GM18511 (cell line): Measurements from ENCODE around the gene SNAI3.

ENCODE experiments used
- ATAC-seq: cut with Tn5 transposase; IDR thresholded peaks from one replicate; pipeline ENCODE4 v1.9.1; 2021; ENCODE audit warnings: mild to moderate bottlenecking, moderate library complexity; ENCODE audit not compliant: unreplicated experiment

Gene SNAI3

DNA sequence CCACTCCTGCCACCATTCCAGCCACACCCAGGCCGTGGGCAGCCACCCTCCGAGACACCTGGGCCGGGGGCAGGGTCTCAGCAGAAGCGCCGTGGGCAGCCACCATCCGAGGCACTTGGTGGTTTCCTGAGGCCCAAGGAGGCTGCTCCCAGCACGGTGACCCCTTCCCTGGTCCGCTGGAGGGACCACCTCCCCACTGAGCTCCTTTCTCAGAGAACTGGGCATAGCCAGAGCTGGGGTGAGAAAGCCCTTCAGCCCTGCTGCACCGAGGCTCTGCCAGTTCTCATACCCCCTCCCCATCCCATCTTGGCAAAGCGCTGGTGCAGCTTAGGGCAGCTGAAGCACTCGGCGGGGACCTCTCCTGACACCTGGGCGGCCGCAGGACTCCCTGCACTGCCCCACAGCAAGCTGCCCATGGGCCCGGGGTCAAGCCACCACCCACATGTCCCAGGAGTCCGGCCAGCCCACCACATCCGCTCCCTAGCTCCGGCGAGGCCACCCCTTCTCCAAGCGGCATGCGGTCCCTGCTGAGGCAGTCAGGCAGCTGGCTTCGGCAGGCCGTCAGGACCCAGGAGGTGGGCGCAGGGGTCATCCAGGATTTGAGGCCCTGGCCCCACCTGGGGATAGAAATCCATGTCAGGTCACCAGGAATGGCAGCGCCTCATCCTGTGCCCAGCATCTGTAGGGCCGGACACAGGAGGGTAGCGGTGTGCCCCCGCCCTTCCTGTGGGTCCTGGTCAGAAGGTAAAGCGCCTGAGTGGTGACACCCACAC lies 34.1 kb downstream of the SNAI3 start:
- ATAC-seq = no peak

DNA sequence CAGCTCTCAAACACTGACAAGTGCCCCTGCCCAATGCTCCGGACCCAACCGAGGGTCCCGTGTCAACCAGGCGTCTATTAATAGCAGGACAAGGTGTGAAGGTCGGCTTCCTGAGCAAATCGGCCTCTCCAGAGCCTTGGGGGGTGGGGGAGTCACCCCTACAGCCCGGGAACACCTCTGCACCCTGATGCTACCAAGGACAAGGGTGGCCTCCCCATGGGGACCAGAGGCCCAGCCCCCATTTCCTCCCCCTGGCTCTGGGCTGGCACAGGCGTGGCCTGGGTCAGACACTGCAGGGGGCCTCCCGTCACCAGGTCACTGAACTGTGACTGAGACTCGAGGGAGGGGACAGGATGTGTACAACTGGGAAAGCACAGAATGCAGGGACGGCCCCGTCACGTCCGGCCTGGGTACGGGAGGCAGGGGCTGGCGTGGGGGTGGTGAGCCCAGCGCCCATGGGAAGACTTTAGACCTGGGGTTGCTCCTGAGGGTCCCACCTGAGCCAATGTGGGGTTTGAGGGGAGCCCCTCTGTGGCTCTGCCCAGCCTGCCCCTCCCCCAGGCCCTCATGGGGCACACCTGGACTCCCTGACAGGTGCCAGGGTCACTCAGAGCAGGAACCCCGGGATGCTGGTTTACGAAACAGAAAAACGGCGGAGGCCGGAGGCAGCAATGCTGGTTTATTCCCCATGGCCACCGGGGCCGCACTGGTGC lies 34.9 kb downstream of the SNAI3 start:
- peak; percentile 79 for ATAC-seq

DNA sequence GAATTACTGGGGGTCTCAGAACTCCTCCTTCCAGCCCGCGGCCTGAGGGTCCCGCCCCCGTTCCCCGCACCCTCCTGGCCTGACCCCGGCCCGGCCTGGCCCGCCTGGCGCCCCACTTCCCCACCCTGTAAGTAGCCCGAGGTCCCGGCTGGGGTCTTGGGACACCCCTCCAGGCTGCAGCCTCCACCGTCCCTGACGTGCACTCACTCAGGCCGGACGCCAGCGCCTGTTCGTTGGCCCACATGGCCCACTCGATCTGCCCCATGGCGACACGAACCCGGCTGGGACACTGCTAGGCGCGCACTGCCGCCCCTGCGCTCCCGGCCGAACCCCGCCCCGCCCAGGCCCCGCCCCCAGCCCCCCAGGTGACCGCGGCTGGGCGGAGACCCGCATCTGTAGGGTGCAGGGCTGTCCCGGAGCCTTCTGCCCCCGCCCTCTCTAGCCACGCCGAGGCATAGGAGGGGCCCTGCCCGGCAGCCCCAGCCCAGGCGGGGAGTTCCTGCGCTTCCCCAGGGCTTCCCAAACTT lies 35.5 kb downstream of the SNAI3 start, which contains the start of gene CYBA:
Gene CYBA, minus strand, starts transcription at position 305 of the 527 bp plus-strand sequence. Its CDS starts 40 bp downstream, at position 265.
- ATAC-seq = peak; percentile 81

DNA sequence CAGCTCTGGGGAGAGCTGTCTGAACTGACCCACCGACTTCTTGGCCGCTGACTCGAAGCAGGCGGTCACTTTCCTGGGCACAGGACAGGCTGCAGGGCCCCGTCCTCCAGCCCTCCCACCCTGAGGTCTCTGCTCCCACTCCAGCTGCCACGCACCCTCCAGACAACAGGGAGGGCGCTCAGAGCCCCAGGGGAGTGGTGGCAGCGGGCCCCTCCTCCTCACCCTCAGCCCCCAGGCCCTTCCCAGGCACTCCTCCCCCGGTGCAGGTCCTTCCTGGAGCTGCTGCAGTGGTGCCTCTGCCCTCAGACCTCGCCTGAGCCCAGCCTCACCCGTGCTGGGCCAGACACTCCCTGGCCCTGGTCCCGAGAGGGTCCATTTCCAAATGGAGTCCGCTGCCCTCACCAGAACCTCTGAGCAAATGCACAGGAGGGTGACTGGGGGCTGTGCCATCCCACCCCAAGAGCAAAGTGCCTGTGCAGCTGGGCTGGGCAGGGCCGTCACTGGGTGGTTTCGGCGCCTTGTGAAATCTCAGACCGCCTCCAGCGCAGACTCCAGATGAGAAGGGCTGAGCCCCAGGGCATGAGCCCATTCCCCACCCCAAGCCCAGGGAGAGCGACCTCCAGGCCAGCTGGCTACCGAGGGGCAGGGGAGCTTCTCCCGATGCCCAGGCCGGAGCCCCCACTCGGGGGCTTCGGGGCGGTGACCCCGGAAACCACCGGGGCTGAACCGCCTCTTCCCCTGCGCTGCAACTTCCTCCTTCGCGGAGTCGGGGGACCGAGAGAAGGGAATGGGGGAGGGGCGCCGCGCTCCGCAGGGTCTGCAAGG lies 36.2 kb downstream of the SNAI3 start:
- ATAC-seq = peak; percentile 17

DNA sequence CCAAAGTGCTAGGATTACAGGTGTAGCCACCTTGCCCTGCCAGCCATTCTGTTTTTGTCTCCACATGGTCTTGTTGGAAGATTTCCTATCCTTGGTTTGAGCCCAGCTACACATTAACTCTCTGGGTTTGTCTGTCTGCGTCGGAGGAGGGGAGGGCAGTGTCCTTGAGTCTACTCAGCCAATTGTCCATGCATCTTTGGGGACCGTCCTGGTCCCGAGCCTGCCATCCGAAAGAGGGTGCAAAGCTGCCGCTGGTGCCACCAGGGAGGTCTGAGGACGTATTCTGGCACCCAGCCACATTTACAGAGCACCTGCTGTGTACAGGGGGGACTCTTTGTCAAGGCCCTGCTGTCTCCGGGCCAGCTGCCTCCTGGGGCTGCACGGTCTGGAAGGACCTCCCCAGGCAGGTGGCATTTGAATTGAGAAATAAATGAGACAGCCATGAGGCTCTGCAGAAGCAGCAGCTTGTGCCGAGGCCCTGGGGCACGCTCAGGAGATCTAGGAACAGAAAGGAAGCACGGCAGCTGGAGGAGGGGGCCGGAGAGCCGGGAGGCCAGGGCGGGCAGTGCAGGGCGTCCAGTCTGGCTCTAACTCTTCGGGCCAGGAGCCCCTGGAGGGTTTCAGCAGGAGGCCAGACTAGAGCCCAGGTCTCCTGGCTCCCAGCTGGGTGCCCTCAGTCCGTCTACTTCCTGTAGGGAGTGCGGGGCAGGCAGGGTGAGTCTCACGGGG lies 36.9 kb downstream of the SNAI3 start:
- no peak for ATAC-seq

DNA sequence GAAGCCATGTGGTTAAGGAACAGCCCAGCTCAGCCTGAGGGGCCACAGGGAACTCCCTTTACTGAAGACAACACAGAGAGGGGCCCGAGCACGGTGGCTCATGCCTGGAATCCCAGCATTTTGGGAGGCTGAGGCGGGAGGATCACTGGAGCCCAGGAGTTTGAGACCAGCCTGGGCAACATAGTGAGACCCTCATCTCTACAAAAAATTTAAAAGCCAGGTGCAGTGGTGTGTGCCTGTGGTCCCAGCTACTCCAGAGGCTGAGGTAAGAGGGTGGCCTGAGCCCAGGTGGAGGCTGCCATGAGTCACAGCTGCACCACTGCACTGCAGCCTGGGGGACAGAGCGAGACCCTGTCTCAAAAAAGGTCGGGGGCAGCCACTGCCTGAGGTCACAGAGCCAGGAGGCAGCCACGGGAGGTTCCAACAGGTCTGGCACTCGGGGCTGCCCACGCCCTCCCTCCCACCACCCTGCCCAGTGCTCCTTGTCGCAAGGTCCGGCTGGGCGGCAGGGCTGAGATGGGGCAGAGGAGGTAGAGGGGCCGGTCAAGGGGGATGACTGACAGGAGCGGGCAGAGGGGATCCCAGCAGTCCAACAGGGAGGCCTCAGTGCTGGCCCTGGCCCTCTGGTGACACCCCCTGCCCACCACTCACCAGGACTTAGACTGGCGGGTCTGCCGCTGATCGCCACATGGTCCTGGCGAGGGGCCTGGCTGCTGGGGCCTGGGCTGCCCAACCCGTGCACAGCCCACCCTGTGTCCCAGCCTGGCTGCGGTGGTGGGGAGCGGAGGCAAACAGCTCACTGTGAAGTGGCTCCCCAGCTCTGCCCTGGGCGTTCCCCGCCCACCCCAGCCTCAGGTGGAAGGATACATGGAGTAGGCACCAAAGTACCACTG lies 38.9 kb downstream of the SNAI3 start:
- no peak for ATAC-seq

DNA sequence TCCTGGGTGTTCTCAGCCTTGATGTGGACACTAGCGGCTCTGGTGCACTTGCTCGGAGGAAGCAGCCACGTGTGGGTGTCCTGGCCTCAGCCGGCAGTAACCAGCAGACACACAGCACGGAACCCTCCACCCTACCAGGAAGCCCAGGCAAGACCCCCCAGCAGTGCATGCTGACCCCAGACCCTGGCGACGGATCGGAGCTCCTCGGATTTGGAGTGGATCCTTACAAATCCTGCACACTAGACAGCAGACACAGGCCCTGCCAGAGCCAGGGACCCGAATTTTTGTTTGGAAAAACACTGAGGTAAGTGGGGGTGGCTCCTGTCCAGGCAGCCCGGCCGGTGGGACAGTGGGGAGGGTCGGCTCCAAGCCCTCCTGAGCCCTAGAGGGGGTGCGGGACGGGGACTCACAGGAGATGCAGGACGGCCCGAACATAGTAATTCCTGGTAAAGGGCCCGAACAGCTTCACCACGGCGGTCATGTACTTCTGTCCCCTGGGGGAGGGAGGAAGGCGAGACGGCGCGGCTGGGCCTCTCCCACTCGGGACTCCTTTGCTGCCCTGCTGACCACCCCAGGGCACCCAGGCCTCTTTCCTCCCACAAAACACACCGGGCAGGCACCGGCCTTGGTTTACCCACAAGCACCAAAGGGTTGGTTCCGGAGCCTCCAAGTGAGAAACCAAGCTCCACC lies 39.8 kb downstream of the SNAI3 start:
- no peak for ATAC-seq

DNA sequence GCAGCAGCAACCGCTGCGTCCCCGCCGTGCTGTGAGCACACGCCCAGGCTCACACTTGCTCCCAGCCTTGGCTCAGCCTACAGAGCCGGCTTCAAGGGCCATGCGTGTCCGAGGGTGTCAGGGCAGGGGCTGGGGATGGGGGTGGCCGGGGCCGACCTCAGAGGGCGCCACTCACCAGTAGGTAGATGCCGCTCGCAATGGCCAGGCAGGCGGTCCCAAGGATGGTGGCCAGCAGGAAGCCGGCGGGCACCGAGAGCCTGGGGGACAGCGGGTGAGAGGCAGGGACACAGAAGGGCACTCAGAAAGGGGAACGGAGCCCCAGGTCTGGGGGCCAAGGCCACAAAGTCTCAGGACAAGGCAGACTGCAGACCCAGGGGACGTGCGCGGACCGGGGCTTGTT lies 40.4 kb downstream of the SNAI3 start:
- ATAC-seq = no peak

DNA sequence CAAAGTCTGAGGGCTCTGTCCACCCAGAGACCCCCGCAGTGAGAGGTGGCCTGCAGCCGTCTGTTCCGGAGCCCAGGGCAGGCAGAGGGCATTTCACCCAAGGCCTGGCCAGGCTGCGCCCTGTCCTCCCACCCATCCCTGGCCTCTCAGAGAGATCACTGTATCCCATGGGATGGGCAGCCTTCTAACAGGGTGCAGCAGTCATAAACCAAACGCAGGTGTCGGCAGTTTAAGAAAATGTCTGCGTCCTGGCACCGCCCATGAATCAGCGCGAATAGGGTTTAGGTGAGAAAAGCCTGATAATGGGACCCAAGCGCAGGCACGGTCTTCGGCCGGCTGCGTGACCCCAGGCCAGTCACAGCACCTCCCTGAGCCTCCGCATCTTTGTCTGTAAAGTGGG lies 40.9 kb downstream of the SNAI3 start:
- ATAC-seq = no peak

DNA sequence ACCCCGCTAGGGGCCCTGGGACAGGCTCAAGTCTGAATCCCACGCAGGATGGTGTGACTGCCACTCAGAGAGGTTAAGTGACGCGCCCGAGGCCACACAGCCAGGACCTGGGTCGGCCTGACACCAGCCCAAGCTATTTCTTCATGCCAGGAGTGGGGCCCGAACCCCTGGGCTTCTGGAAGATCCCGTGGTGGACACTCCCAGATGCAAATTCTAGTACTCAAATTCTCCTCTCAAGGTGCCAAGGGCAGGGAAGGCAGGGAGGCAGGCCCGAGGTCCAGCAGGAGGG lies 42.7 kb downstream of the SNAI3 start:
- ATAC-seq = no peak

DNA sequence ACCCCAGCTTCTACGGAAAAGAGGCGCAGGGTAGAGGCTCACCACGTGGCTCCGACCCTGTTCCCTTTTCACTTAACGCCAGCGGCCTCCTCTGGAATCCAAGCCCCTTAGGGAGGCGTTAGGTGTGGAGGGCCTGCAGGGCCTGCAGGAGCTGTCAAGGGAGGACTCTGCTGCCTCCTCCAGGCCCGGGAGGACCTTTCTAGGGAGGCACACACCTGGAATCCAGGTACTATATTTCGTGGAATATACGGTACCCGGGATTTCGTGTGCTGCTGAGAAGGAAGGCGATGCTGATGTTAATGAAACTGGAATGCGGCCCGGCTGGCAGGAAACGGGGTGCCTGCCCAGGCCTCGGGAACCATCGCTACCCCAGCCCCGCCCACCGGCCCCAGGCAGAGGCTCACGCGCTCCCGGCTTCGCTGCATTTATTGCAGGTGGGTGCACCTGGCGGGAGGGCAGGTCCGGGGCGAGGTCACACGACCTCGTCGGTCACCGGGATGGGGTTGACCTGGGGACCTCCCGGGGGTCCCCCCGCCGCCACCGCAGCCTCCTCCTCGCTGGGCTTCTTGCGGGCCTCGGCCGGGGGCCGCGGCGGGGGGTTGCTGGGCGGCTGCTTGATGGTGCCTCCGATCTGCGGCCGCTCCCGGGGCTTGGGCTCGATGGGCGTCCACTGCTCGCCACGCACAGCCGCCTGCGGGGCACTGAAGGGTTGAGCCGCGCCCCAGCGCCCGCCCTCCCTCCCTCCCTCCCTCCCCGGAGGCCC lies 43.2 kb downstream of the SNAI3 start:
- no peak for ATAC-seq

DNA sequence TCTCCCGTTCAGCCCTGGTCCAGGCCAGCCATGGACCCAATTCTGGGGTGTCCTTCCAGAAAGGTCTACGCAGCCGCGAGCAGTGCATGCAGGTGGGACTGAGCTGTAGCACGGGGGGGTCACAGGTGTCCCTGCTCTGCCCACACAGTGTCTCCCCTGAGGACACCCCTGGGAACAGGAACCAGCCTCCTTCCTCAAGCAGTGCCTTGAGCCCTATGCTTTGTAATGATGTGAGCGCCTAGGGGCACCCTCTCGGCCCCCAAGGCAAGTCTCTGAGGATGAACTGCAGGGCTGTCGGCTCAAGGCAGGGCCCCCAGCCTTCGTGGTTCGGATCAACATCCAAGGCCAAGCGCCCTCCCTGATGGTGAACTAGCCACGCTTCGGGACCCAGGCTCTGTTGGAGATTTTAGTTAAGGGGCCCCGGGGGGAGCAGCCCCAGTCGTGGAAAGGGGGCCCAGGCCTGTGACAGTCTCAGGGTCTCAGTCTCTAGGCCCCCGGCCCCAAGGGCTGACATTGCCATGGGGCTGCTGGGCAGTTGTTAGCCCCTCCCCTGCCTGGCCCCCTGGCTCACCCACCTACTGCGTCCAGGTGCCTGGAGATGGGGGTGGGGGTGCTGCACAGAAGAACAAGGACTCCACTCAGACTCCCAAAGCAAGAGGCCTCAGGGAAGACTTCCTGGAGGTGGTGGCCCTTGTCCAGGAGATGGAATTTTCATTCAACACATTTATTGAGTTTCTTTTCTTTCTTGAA lies 45.6 kb downstream of the SNAI3 start:
- no peak for ATAC-seq

DNA sequence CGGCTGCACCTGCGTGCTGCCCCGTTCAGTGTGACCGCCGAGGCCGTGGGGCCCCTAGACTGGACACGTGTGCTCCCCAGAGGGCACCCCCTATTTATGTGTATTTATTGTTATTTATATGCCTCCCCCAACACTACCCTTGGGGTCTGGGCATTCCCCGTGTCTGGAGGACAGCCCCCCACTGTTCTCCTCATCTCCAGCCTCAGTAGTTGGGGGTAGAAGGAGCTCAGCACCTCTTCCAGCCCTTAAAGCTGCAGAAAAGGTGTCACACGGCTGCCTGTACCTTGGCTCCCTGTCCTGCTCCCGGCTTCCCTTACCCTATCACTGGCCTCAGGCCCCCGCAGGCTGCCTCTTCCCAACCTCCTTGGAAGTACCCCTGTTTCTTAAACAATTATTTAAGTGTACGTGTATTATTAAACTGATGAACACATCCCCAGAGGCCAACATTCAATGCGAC lies 46.2 kb downstream of the SNAI3 start:
- ATAC-seq = no peak

DNA sequence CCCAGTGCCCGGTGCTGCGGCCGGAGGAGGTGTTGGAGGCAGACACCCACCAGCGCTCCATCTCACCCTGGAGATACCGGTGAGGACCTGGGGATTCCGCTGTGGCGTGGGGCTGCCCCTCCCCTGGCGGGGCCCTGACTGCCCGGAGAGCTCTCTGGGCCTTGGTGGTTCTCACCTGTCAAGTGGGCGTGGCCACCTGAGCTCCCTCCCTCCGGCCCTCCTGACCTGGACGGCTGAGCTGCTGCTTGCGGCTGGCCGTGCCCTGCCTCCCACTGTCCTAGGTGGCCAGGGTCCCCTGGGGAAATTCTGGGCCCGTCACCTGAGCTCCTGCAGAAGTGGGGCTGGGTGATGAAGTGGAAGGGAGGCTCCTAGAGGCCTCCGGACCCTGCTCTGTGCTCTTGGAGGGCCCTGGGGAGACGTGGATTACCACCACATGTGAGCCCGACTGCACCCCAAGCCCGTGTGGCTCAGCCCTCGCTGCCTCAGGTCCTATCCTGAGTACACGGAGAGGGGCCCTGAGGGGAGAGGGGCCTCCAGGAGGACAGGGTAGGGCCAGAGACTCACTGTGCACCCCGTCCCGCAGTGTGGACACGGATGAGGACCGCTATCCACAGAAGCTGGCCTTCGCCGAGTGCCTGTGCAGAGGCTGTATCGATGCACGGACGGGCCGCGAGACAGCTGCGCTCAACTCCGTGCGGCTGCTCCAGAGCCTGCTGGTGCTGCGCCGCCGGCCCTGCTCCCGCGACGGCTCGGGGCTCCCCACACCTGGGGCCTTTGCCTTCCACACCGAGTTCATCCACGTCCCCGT lies 46.9 kb downstream of the SNAI3 start:
- ATAC-seq = no peak

DNA sequence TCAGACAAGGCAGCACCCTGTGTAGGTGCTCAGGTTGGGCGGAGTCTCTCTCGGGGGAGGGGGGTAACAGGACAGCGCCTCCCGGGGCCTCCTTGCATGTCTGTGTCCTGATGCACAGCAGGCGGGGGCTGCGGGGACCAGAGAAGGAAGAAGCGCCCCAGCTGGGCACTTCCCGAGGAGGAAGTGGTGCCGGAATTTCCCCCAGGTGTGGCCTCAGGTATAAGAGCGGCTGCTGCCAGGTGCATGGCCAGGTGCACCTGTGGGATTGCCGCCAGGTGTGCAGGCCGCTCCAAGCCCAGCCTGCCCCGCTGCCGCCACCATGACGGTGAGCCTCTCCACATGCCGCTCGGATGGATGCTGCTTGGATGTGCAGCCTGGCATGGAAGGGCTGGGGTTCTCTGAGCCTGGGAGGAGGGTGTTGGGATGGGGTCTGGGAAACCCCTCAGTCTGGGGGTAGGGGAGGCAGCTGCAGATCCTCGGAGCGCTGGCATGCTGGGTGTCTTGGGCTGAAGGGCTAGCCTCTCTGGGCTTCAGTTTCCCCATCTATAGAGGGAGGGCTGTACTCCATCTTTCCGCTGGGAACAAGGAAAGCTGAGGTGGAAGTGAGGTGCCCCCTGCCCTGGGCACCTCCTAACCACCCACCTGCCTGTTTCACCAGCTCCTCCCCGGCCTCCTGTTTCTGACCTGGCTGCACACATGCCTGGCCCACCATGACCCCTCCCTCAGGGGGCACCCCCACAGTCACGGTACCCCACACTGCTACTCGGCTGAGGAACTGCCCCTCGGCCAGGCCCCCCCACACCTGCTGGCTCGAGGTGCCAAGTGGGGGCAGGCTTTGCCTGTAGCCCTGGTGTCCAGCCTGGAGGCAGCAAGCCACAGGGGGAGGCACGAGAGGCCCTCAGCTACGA lies 47.7 kb downstream of the SNAI3 start, which contains the start of gene IL17C:
Gene IL17C, plus strand, starts transcription at position 250 of the 908 bp plus-strand sequence. Its CDS starts 70 bp downstream, at position 320.
- ATAC-seq = no peak
